ENCODE measurements around the gene MASP2.

GRCh38 chr1:10986525-10986890 lies 60.5 kb downstream of the MASP2 start:
- TF ChIP-seq EZH2 (IDR thresholded peaks at IDR 0.05; ENCODE audit: low read length, missing control alignments): no peak
- TF ChIP-seq CTCF (conservative IDR thresholded peaks at IDR 0.05 in 1 of 2, IDR thresholded peaks at IDR 0.05 in 1 of 2; ENCODE audit: low read depth in 1 of 2, low read length in 2 of 2): no peak

Measured in fibroblast of lung (primary cell).